ENCODE results near the gene EPB41L4B.
"Not testable (repeated sequence)": the region's sequence is repeated elsewhere in the genome, so short reads cannot be mapped to it uniquely, and the experiment has no call there.

EPB41L4B gene

GRCh38 chr9:109166171-109166770 is 154.6 kb downstream of the EPB41L4B start:
- DNase-seq (ENCODE audit: low read depth, low spot score), result no peak

GRCh38 chr9:109164042-109164441 is 156.8 kb downstream of the EPB41L4B start:
- DNase-seq (ENCODE audit: low read depth, low spot score), result no peak

GRCh38 chr9:109163194-109163593 is 157.7 kb downstream of the EPB41L4B start:
- DNase-seq (ENCODE audit: low read depth, low spot score), result no peak

- DNase-seq (ENCODE audit: low read depth, low spot score), result no peak
These were observed 158.2 kb downstream of the EPB41L4B start for GRCh38 chr9:109162677-109163076.

GRCh38 chr9:109161471-109161870 is 159.4 kb downstream of the EPB41L4B start:
- DNase-seq (ENCODE audit: low read depth, low spot score), result no peak

DNA sequence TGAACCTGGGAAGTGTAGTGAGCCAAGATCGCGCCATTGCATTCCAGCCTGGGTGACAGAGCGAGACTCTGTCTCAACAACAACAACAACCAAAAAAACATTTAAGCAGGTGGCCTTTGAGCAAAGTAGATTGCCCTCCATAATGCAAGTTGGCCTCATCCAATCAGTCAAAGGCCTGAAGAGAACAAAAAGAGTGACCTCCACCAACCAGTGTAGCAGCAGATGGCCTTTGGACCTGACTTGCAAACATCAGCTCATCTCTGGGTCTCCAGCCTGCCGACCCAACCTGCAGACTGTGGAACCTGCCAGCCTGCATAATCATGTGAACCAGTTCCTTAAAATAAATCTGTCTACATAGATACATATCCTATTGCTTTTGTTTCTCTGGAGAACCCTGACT is 161.3 kb downstream of the EPB41L4B start:
- DNase-seq (ENCODE audit: low read depth, low spot score), result no peak

- DNase-seq (ENCODE audit: low read depth, low spot score), result no peak
These were observed 162.2 kb downstream of the EPB41L4B start for GRCh38 chr9:109158651-109159050.

DNA sequence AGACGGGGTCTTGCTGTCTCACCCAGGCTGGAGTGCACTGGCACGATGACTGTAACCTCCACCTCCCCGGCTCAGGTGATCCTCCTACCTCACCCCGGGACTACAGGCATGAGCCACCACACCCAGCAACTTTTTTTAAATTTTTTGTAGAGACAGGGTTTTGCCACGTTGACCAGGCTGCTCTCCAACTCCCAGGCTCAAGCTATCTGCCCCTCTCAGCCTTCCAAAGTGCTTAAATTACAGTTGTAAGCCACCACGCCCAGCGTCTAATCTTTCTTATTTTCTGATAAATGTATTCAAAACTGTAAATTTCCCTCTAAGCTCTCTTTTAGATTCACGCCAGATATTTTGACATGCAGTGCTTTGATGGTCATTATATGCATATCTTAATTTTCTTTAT is 164.2 kb downstream of the EPB41L4B start:
- DNase-seq (ENCODE audit: low read depth, low spot score), result no peak

DNA sequence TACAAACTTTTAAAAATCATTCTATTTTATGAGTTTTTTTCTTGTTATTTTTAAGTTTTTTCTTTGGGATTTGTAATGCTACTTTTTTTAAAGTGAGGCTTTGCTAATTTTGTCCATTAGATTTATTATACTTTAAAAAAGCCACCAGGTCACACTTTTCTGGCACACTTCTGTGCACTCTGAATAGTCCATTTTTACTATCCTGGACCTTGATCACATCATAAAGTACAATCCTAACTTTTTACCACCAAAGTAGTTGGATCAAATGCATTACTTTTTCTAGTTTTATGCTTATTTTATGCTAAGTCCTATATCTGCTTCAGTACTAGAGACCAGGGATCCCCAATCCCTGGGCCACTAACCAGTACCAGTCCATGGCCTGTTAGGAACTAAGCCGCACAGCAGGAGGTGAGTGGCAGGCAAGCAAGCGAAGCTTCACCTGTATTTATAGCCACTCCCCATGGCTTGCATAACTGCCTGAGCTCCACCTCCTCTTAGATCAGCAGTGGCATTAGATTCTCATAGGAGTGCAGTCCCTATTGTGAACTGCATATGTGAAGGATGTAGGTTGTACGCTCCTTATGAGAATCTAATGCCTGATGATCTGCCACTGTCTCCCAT is 169.8 kb downstream of the EPB41L4B start:
- no peak for DNase-seq (ENCODE audit: low read depth, low spot score)

DNA sequence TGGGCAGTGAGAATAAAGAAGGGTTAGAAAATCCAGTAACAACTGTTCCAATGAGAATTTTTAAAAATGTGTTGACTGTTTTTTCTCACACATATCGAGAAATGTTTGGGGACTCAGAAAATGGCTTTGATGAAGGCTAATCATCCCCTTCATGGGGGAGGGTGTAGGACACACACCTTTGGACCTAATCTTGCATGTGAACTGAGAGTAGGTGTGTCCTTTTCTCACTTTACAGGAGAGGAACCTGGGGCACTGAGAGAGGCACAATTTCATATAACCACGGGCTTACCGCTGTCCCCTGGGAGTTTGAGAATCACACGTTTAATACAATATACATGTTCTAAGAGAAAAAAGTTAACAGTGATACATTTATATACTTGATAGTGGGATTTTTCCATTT is 171.1 kb downstream of the EPB41L4B start:
- DNase-seq (ENCODE audit: low read depth, low spot score), result no peak

DNA sequence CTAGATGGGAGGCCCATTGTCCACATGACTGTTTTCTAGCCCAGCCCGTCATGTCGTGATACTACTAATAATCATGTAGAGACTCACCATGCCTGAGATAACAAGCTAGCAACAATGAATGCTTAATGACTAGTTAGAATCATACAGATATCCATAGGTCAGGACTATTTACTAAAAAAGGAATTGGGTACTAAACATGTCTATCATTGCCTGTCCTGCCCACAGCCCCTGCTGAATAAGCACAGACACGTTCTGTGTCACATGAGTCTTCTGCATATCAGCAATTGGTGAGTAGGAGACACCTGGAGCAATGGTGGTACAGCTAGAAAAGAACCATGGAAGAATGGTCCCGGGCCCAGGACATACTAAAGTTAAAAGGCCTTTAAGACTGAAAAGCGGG is 171.8 kb downstream of the EPB41L4B start:
- DNase-seq (ENCODE audit: low read depth, low spot score), result no peak

DNA sequence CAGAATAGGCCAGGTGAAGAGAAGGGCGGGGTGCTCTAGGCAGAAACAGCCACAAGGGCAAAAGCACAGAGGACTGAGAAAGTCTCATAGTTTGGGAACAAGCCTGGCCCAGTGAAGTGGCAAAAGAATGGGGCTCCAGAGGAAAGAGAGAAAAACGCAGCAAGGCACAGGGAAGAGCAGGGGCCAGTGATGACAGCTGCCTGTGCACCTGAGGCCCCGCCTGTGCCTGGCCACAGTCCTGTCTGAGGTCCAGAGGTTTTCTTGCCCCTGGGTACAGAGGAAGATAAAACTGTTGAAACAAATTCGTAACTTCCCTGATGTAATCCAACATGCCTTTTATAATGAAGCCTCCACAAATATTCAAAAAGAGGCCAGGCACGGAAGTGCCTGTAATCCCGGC is 175.8 kb downstream of the EPB41L4B start:
- DNase-seq (ENCODE audit: low read depth, low spot score), result no peak

- no peak for DNase-seq (ENCODE audit: low read depth, low spot score)
These were observed 176.8 kb downstream of the EPB41L4B start for GRCh38 chr9:109143881-109144562.

GRCh38 chr9:109141375-109141774 is 179.5 kb downstream of the EPB41L4B start:
- DNase-seq (ENCODE audit: low read depth, low spot score), result no peak

DNA sequence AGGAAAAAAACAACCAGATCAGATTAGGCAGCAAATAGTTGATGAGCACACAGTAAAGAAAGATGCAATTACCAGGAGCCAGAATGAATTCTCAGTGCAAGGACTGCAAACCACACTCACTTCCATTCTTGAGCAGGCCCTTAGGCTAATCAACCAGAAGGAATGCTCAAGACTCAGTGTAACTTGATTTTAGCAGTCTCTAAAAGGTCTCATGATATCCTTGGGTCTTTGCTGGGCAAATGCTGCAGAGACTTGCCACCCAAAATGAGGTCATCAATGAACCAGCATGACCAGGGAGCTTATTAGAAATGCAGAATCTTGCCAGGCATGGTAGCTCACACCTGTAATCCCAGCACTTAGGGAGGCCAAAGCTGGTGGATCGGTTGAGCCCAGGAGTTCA is 181.0 kb downstream of the EPB41L4B start:
- no peak for DNase-seq (ENCODE audit: low read depth, low spot score)

- no peak for DNase-seq (ENCODE audit: low read depth, low spot score)
These were observed 182.4 kb downstream of the EPB41L4B start for GRCh38 chr9:109138421-109138820.

GRCh38 chr9:109134167-109134578 is 186.7 kb downstream of the EPB41L4B start:
- DNase-seq (ENCODE audit: low read depth, low spot score), result no peak

- no peak for DNase-seq (ENCODE audit: low read depth, low spot score)
These were observed 187.3 kb downstream of the EPB41L4B start for GRCh38 chr9:109133533-109133932.

- DNase-seq (ENCODE audit: low read depth, low spot score), result no peak
These were observed 188.3 kb downstream of the EPB41L4B start for GRCh38 chr9:109132567-109133021.

- DNase-seq (ENCODE audit: low read depth, low spot score), result no peak
These were observed 191.2 kb downstream of the EPB41L4B start for GRCh38 chr9:109129470-109130197.

DNA sequence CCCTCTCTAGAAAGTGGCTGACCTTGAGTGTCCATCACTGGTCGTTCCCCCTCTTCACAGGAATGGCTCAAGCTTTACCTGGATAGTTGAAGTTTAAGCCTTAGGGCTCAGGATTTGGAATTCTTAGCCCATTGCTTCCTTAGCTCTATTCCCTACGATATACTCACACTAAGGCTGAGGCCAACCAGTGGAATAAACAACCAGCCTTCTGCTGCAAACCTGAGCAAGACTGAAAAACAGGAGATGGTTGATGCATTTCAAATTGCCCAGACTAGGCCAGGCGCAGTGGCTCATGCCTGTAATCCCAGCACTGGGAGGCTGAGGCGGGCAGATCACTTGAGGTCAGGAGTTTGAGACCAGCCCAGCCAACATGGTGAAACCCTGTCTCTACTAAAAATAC is 194.2 kb downstream of the EPB41L4B start:
- not testable (repeated sequence) for DNase-seq (ENCODE audit: low read depth, low spot score)

- no peak for DNase-seq (ENCODE audit: low read depth, low spot score)
These were observed 196.7 kb downstream of the EPB41L4B start for GRCh38 chr9:109124121-109124520.
